ENCODE measurements around the gene PGM2L1.

Gene PGM2L1

GRCh38 chr11:74284466-74284865, 113.8 kb downstream of the PGM2L1 start:
- DNase-seq (ENCODE audit: extremely low read depth, low read depth): no peak
- H3K4me3 ChIP-seq (replicated peaks; ENCODE audit: low read depth, low read length): no peak overlapping the region
- TF ChIP-seq CTCF (IDR thresholded peaks at IDR 0.05; ENCODE audit: low read depth, low read length, missing control alignments): no peak

- no peak for DNase-seq (ENCODE audit: extremely low read depth, low read depth)
- no peak for TF ChIP-seq CTCF (IDR thresholded peaks at IDR 0.05; ENCODE audit: low read depth, low read length, missing control alignments)
- no peak overlapping the region for H3K4me3 ChIP-seq (replicated peaks; ENCODE audit: low read depth, low read length)
Measured at GRCh38 chr11:74283580-74284180, 114.6 kb downstream of the PGM2L1 start.

GRCh38 chr11:74282914-74283371, 115.3 kb downstream of the PGM2L1 start:
- TF ChIP-seq CTCF (IDR thresholded peaks at IDR 0.05; ENCODE audit: low read depth, low read length, missing control alignments): no peak
- DNase-seq (ENCODE audit: extremely low read depth, low read depth): no peak
- no peak overlapping the region for H3K4me3 ChIP-seq (replicated peaks; ENCODE audit: low read depth, low read length)

- no peak for TF ChIP-seq CTCF (IDR thresholded peaks at IDR 0.05; ENCODE audit: low read depth, low read length, missing control alignments)
- no peak overlapping the region for H3K4me3 ChIP-seq (replicated peaks; ENCODE audit: low read depth, low read length)
- DNase-seq (ENCODE audit: extremely low read depth, low read depth): no peak
Measured at GRCh38 chr11:74282421-74282820, 115.8 kb downstream of the PGM2L1 start.

- no peak for DNase-seq (ENCODE audit: extremely low read depth, low read depth)
- no peak overlapping the region for H3K4me3 ChIP-seq (replicated peaks; ENCODE audit: low read depth, low read length)
- no peak for TF ChIP-seq CTCF (IDR thresholded peaks at IDR 0.05; ENCODE audit: low read depth, low read length, missing control alignments)
Measured at GRCh38 chr11:74280494-74280893, 117.7 kb downstream of the PGM2L1 start.
